ENCODE data around the gene FOXD1. TPM values are rescaled to one million over a fixed set of nuclear protein-coding genes. Genes with fewer than 3 reads are reported as not detected.
"Not testable (repeated sequence)": the region's sequence is repeated elsewhere in the genome, so short reads cannot be mapped to it uniquely, and the experiment has no call there.

Gene FOXD1
- total RNA-seq, 1 donor from 2014 or later, result under 0.01 TPM

GRCh38 chr5:73464016-73464745 lies 15.6 kb upstream of the FOXD1 start:
- DNase-seq (ENCODE audit: low read depth in 2 of 2), result peak; percentile 85 to 90

- DNase-seq (ENCODE audit: low read depth in 2 of 2), result no peak
Observed at GRCh38 chr5:73460133-73460532, 11.6 kb upstream of the FOXD1 start.

- DNase-seq (ENCODE audit: low read depth in 2 of 2), result no peak
Observed at GRCh38 chr5:73459366-73459765, 10.8 kb upstream of the FOXD1 start.

GRCh38 chr5:73456462-73456861 lies 7.9 kb upstream of the FOXD1 start:
- not testable (repeated sequence) for DNase-seq (ENCODE audit: low read depth in 2 of 2)

- peak; percentile 44 to 64 for DNase-seq (ENCODE audit: low read depth in 2 of 2)
Observed at GRCh38 chr5:73454379-73455036, 5.9 kb upstream of the FOXD1 start.

GRCh38 chr5:73452215-73452614 lies 3.6 kb upstream of the FOXD1 start:
- DNase-seq (ENCODE audit: low read depth in 2 of 2), result no peak

- peak in 1 of 2 donors; percentile 52 for DNase-seq (ENCODE audit: low read depth in 2 of 2)
Observed at GRCh38 chr5:73451224-73452130, 2.9 kb upstream of the FOXD1 start.

GRCh38 chr5:73450672-73451223 lies 2.2 kb upstream of the FOXD1 start:
- DNase-seq (ENCODE audit: low read depth in 2 of 2), result no peak

GRCh38 chr5:73450137-73450536 lies 1.6 kb upstream of the FOXD1 start:
- no peak for DNase-seq (ENCODE audit: low read depth in 2 of 2)

- DNase-seq (ENCODE audit: low read depth in 2 of 2), result peak in 1 of 2 donors; percentile 55
Observed at GRCh38 chr5:73447530-73448462, 781 bp downstream of the FOXD1 start.

- DNase-seq (ENCODE audit: low read depth in 2 of 2), result no peak
Observed at GRCh38 chr5:73446631-73447529, 1.7 kb downstream of the FOXD1 start.

GRCh38 chr5:73445665-73446630 lies 2.6 kb downstream of the FOXD1 start:
- DNase-seq (ENCODE audit: low read depth in 2 of 2), result no peak

- no peak for DNase-seq (ENCODE audit: low read depth in 2 of 2)
Observed at GRCh38 chr5:73444499-73445438, 3.8 kb downstream of the FOXD1 start.

GRCh38 chr5:73443829-73444498 lies 4.6 kb downstream of the FOXD1 start:
- no peak for DNase-seq (ENCODE audit: low read depth in 2 of 2)

GRCh38 chr5:73442996-73443627 lies 5.5 kb downstream of the FOXD1 start:
- DNase-seq (ENCODE audit: low read depth in 2 of 2), result no peak

GRCh38 chr5:73442231-73442811 lies 6.3 kb downstream of the FOXD1 start:
- DNase-seq (ENCODE audit: low read depth in 2 of 2), result no peak

All from dermis microvascular lymphatic vessel endothelial cell (primary cell).